Fibroblast of lung (primary cell): ENCODE measurements around the gene FYN.

Experiments used
- EZH2 ChIP-seq: IDR thresholded peaks from 2 replicates; pipeline ENCODE4 v1.5.1; 2012; ENCODE audit warnings: low read length, control low read depth, mild to moderate bottlenecking; ENCODE audit errors: missing control alignments
- TF ChIP-seq, protein P1 (sequence below), 2 donors: IDR thresholded peaks in 1 of 2; conservative IDR thresholded peaks in 1 of 2; 1 replicate in 1 of 2; 2 replicates in 1 of 2; pipeline ENCODE4 v1.5.1; 2011 to 2012; ENCODE audit warnings: low read length in 2 of 2, control low read depth in 1 of 2, inconsistent platforms in 1 of 2, low read depth in 1 of 2, mild to moderate bottlenecking in 1 of 2

- TF ChIP-seq, protein P1, sequence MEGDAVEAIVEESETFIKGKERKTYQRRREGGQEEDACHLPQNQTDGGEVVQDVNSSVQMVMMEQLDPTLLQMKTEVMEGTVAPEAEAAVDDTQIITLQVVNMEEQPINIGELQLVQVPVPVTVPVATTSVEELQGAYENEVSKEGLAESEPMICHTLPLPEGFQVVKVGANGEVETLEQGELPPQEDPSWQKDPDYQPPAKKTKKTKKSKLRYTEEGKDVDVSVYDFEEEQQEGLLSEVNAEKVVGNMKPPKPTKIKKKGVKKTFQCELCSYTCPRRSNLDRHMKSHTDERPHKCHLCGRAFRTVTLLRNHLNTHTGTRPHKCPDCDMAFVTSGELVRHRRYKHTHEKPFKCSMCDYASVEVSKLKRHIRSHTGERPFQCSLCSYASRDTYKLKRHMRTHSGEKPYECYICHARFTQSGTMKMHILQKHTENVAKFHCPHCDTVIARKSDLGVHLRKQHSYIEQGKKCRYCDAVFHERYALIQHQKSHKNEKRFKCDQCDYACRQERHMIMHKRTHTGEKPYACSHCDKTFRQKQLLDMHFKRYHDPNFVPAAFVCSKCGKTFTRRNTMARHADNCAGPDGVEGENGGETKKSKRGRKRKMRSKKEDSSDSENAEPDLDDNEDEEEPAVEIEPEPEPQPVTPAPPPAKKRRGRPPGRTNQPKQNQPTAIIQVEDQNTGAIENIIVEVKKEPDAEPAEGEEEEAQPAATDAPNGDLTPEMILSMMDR (conservative IDR thresholded peaks at IDR 0.05 in 1 of 2, IDR thresholded peaks at IDR 0.05 in 1 of 2; ENCODE audit: low read depth in 1 of 2, low read length in 2 of 2): no peak
- TF ChIP-seq EZH2: no peak
These were observed 187.7 kb downstream of the FYN start for GRCh38 chr6:111685526-111685925.
